Fibroblast of pulmonary artery (primary cell): Measurements from ENCODE around the gene ATP2B3.

Experiments
- DNase-seq: peaks from one replicate; pipeline ENCODE4 v3.0.0-alpha.2; 2010; ENCODE audit warnings: low read depth
- H3K4me3 ChIP-seq: replicated peaks from 2 replicates; pipeline ENCODE4 v1.5.1; 2011; ENCODE audit warnings: low read depth, mild to moderate bottlenecking, control low read depth, low read length, moderate library complexity
- TF ChIP-seq, protein P1 (sequence below): IDR thresholded peaks from 2 replicates; pipeline ENCODE4 v1.5.1; 2011; ENCODE audit warnings: mild to moderate bottlenecking, control low read depth, low read length, inconsistent platforms; ENCODE audit errors: missing control alignments

ATP2B3 gene

DNA sequence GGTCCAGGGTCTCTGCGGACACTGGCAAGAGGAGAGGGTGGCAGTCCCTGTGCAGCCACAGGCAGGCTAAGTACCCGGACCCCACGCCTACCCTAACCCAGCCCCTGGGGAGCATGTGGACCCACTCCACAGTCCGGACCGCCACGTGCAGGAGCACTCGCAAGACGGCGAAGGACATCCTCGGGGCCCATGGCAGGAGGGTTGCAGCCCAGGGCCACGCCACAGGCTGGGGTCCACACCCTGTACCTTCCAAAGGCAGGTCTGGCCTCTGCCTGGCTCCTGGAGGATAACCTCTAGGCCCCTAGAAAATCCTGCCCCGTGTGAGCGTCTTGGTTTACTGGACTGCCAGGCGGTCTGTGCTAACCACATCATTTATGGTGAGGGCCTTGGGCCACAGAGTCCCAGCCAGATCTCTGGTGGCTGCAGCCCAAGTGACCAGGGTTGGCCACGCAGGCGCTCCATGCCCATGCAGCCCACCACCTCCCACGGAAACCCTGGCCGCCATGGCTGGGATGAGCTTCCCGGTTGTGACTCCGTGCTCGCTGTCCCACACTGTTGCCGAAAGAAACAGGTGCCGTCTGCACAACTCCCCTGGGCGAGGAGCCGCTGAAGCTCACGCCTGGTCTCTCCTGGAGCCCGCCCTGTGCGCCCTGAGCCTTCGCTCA is 71.5 kb downstream of the ATP2B3 start:
- TF ChIP-seq, protein P1, sequence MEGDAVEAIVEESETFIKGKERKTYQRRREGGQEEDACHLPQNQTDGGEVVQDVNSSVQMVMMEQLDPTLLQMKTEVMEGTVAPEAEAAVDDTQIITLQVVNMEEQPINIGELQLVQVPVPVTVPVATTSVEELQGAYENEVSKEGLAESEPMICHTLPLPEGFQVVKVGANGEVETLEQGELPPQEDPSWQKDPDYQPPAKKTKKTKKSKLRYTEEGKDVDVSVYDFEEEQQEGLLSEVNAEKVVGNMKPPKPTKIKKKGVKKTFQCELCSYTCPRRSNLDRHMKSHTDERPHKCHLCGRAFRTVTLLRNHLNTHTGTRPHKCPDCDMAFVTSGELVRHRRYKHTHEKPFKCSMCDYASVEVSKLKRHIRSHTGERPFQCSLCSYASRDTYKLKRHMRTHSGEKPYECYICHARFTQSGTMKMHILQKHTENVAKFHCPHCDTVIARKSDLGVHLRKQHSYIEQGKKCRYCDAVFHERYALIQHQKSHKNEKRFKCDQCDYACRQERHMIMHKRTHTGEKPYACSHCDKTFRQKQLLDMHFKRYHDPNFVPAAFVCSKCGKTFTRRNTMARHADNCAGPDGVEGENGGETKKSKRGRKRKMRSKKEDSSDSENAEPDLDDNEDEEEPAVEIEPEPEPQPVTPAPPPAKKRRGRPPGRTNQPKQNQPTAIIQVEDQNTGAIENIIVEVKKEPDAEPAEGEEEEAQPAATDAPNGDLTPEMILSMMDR, result no peak
- no peak for DNase-seq
- no peak overlapping the region for H3K4me3 ChIP-seq

DNA sequence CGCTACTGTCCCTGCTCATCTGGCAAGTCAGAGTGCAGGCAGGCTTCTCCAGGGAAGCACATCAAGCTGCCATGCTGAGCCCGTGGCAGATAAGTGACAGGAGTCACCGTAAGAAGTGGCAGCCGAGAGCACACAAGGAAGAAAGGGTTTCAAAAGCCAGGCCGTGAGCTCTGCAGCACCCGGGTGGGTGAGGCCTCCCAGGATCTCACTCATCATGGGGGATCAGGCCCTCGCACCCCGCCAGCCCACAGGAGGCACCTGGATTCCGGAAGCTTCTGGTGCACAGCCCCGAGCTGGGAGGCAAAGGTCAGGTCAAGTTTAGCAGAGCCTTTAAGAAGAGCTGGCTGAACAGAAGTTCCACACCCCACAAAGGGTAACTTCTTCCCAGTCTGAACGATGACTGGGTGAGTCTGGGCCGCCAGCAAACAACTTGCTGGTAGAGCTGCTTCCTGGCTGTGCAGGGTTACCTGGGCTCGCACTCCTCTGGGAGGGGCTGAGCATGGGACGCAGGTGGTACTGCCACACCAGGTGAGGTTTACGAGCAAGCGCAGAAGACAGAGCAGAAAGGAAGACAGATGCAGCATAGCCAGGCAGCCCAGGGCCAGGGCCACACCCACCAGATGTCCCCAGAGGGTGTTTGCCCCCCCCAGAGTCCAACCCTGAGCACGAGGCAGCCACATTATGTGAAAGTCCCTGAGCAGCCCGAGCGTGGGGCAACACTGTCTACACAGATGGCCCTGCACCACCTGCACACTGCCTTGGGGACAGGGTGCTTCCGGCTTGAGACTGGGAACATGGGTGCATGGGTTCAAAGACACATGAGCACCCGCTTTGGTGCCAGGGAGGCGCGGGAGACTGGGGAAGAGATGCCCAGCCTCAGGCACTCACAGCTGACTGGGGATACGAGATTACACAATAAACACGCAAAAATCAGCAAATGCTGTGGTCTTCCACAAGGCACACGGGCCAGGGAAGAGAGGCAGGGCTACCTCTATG is 73.8 kb downstream of the ATP2B3 start:
- TF ChIP-seq, protein P1, result no peak

DNA sequence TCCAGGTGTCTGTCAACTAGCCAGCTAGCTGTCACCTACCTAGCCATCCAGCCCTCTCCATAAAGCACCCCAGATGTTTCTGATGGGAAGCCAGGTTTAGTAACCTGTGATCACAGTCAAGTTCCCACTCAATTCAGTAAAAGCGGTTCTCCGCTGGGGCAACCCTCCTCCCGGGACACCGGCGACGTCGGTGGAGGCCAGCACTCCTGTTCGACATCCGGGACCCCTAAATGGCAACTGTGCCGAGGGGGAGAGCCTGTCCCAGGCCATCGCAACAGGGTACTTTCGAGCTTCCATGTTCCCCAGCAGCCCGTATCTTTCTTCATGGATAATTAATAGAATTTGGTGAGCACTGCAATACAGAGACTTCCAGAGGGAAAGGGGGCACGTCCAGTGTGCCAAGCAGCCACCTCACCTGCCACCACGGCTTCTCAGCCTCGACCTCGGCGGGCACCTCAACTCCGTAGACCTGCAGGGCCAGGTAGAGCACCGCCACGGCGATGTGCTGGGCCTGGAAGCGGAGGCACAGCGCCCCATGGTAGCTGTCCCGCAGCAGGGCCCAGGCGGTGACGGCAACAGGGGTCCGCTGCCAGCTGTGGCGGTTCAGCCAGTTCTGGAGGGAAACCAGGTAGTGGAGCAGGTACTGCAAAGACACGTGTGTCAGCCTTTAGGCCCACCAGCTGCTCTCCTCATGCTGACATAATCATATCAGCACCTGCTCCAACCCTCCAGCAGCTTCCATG is 74.8 kb downstream of the ATP2B3 start:
- DNase-seq, result no peak
- TF ChIP-seq, protein P1, result no peak
- H3K4me3 ChIP-seq, result no peak overlapping the region

More for the DNA sequence above, 73.8 kb downstream of the ATP2B3 start:
- DNase-seq, result no peak
- no peak overlapping the region for H3K4me3 ChIP-seq

DNA sequence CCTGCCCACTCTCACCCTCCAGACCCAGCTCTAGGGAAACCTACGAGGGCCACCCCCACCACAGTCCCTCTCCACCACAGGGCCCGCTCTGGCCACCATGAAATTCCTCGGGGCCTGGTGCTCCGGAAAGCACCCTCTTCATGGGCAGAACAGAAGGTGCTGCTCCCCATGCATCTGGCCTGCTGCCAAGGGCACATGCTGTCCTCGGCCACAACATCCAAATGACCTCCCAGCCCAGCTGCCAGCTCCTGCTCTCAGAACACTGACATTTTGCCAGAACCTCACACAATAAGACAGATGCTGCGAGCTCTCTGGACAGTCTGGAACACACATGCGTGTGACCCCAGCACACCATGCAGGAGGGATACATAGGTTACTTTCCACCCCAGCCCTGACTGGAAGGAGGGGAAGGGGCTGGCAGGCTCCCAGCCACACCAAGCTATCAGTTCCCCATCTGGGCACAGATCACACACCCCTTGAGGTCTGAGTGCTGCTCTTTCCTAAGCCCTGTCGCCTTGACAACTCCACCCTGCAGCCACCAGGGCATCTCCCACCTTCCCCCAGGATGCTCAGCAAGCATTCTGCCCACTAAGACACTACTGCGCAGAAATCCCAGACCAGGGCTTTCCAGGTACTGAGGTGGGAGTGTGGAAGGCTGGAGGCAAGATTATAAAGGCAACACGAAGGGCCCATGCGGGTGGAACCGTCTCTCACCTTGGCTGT is 75.7 kb downstream of the ATP2B3 start:
- TF ChIP-seq, protein P1, result no peak
- DNase-seq, result no peak
- H3K4me3 ChIP-seq, result no peak overlapping the region

DNA sequence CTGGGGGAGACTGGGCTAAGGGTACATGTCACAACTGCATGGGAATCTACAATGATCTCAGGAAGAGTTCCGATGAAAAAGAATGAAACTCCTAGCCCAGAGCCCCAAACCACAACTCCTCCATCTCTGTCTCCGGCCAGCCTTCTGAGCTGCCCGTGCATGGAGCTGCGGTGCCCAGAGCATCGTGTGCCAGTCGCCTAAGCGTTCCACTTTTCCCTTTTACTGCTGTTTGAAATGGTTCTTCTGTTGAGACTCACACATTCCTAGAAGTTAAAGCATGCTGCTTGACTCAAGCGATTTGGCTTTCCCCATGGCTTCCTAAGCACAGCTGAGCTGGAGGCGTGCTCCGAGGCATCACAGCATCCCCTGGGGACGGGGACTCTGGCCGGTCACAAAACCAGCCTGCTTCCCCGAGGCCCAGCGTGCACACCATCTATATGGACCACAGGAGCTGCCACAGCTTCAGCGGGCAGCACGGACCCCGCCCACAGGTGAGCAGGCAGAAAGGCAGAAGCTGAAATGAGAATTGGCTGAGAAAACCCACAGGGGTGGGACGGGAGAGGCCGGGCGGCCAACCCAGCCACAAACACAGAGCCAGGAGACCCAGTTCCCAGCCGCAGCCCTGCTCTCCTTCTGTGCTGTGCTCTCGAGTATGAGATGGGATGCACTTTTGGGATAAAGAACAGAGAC is 76.5 kb downstream of the ATP2B3 start:
- TF ChIP-seq, protein P1, result no peak
- no peak overlapping the region for H3K4me3 ChIP-seq
- DNase-seq, result no peak

DNA sequence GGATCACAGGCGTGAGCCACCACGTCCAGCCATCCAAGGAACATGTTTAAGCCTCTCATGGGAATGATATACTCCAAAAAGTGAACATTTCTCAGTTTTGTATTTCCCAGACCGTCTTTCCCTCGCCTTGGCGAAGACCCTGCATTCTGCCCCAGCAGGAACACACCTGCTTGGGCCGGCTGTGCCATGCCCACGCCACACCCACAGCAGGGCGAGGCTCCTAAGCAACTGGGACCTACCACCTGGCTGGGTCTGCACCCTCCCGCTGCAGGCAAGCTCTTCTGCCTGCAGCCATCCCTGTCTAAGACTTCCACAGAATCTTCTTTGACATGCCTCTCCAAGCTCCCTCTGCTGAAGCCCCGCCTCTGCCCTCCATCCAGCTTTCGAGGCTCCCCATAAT is 77.9 kb downstream of the ATP2B3 start:
- TF ChIP-seq, protein P1, result no peak
- no peak for DNase-seq
- no peak overlapping the region for H3K4me3 ChIP-seq
